Activated naive CD8-positive, alpha-beta T cell treated with anti-CD3 and anti-CD28 coated beads, Interleukin-2, amount 10 ng/mL, durations not matched to agents 7 days and 5 days (primary cell): ENCODE data around the gene RIPOR2. TPM values are rescaled to one million over a fixed set of nuclear protein-coding genes. Genes with fewer than 3 reads are reported as not detected.
"Not testable (repeated sequence)": the region's sequence is repeated elsewhere in the genome, so short reads cannot be mapped to it uniquely, and the experiment has no call there.

Experiments
- ATAC-seq: fragments of 150-1000 bp; cut with Tn5 transposase; one replicate; pipeline ENCODE4 v1.10.0; 2021; ENCODE audit warnings: low read depth, moderate library complexity
- POLR2A ChIA-PET: fragments of 350-600 bp; sonication (Branson Sonifier 250); formaldehyde crosslinking; loops from one replicate; lab custom pipeline; 2021; ENCODE audit warnings: antibody characterized with exemption; lab: Charles Lee
- DNase-seq: peaks from one replicate; pipeline ENCODE4 v3.0.0; 2021
- H3K27ac Mint-ChIP-seq: one replicate; pipeline ENCODE4 v1.8.0; 2022; ENCODE audit warnings: mild to moderate bottlenecking, mixed read lengths
- H3K27me3 Mint-ChIP-seq: one replicate; pipeline ENCODE4 v1.8.0; 2022; ENCODE audit warnings: mild to moderate bottlenecking, moderate library complexity, mixed read lengths
- H3K36me3 Mint-ChIP-seq: one replicate; pipeline ENCODE4 v1.8.0; 2021; ENCODE audit warnings: mild to moderate bottlenecking, mixed read lengths
- H3K4me1 Mint-ChIP-seq: one replicate; pipeline ENCODE4 v1.8.0; 2021; ENCODE audit warnings: mixed read lengths
- H3K4me3 Mint-ChIP-seq: one replicate; pipeline ENCODE4 v1.8.0; 2022; ENCODE audit warnings: mild to moderate bottlenecking, moderate library complexity, mixed read lengths
- H3K9me3 Mint-ChIP-seq: one replicate; pipeline ENCODE4 v1.8.0; 2021; ENCODE audit warnings: mixed read lengths
- total RNA-seq, 2 experiments: library from RNA; stranded (reverse); gene quantifications; one replicate each; pipeline ENCODE4 v1.2.3, GENCODE V29; 2021

The RIPOR2 gene
- total RNA-seq, 2 experiments from 2014 or later, result 181 to 195 TPM

DNA sequence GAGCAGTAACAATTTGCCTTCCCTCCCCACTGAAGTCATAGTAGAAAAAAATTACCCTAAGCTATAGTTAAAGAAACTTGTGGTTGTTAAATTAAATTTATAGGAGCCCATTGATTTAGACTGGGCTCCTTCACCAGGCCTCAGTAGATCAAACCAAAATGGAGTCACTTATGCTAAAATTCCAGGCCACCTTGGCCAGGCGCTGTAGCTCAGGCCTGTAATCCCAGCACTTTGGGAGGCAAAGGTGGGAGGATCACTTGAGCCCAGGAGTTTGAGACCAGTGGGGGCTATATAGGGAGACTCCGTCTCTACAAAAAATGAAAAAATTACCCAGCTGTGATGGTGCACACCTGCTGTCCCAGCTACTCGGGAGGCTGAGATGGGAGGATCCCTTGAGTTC is 176.0 kb downstream of the RIPOR2 start:
- Mint-ChIP-seq H3K4me1 (peaks cover 5% of the 10 kb centered on the region), H3K27me3 (no peaks in the 10 kb centered on the region), H3K36me3 (no peaks in the 10 kb centered on the region), H3K4me3 (no peak overlapping the region), H3K9me3 (peaks cover 1% of the 10 kb centered on the region), H3K27ac (no peak overlapping the region)
- POLR2A ChIA-PET, result no interaction called here
- DNase-seq (no peak), ATAC-seq (no peak)

DNA sequence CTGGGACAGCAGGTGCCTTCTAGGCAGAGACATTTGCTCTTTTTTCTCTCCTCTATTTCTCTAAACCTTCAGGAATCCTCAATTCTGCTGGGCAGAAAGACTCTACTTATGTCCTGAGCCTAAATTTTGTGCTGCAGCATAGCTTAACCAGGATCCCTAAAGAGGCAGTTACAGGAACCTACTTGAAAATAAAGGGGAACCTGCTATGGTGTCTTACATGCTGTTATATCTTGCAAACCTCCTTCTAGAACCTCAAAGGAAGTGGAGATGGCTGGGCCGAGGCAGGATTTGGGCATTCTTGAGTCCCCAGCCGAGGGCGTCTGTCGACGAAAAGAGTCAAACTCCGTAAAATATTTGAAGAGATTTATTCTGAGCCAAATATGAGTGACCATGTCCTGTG is 178.1 kb downstream of the RIPOR2 start:
- DNase-seq (no peak), ATAC-seq (no peak)
- Mint-ChIP-seq H3K4me1 (peaks cover 5% of the 10 kb centered on the region), H3K4me3 (no peak overlapping the region), H3K27me3 (no peaks in the 10 kb centered on the region), H3K36me3 (no peaks in the 10 kb centered on the region), H3K27ac (no peak overlapping the region), H3K9me3 (peaks cover 4% of the 10 kb centered on the region)
- POLR2A ChIA-PET, result no interaction called here

DNA sequence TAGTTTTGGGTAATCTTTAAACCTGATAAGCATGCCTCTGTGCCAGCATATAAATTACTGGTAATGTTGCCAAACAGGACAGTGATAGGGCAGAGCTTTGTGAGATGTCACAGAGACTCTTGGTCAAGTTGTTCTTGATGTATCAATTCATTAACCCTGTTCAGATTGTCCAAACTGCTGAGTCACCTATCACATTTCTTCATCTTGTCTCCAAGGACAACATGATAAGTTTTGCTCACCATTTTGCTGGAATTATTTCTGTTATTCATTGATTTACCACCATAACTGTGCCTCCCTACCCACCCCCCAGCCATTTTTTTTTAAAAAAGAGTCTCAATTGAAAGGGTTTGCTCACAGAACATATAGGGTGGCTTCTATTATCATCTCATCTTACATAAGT is 180.5 kb downstream of the RIPOR2 start:
- Mint-ChIP-seq H3K9me3 (peaks cover 3% of the 10 kb centered on the region), H3K4me1 (no peaks in the 10 kb centered on the region), H3K36me3 (no peaks in the 10 kb centered on the region), H3K4me3 (no peak overlapping the region), H3K27ac (no peak overlapping the region), H3K27me3 (peaks cover 12% of the 10 kb centered on the region)
- ATAC-seq (no peak), DNase-seq (no peak)
- POLR2A ChIA-PET, result no interaction called here

DNA sequence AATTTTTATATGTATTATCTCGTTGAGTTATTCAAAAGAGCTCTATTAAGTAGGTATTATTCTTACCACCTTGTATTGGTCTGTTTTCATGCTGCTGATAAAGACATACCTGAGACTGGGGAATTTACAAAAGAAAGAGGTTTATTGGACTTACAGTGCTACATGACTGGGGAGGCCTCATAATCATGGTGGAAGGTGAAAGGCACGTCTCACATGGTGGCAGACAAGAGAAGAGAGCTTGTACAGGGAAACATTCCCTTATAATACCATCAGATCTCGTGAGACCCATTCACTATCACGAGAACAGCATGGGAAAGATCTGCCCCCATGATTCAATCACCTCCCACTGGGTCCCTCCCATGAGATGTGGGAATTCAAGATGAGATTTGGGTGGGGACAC is 181.4 kb downstream of the RIPOR2 start:
- H3K27ac Mint-ChIP-seq, DNase-seq, H3K9me3 Mint-ChIP-seq, H3K4me3 Mint-ChIP-seq, POLR2A ChIA-PET, ATAC-seq, H3K4me1 Mint-ChIP-seq, H3K36me3 Mint-ChIP-seq: not testable (repeated sequence)
- H3K27me3 Mint-ChIP-seq, result peaks cover 12% of the 10 kb centered on the region

Other genes with a start within 250 kb of the RIPOR2 start
- gene C6orf62, start 216.8 kb downstream of the RIPOR2 start, total RNA-seq, result 100 to 1,000 TPM; 161 to 166 TPM
- gene GMNN, start 161.0 kb downstream of the RIPOR2 start, total RNA-seq, result 10 to 100 TPM; 50.1 to 53.5 TPM
- gene ARMH2, start 137.0 kb downstream of the RIPOR2 start, total RNA-seq, result 1 to 10 TPM; 1.6 to 2.2 TPM